Natural killer cell (primary cell): ENCODE measurements around the gene SDE2. TPM values are rescaled to one million over a fixed set of nuclear protein-coding genes. Genes with fewer than 3 reads are reported as not detected.

Experiments used
- ATAC-seq, 3 donors: fragments of 150-1000 bp in 2 of 3; fragments of 200-7000 bp in 1 of 3; cut with Tn5 transposase; 1 replicate in 1 of 3; 2 replicates in 2 of 3; pipeline ENCODE4 v1.10.0; 2021; ENCODE audit warnings: mild to moderate bottlenecking in 2 of 3, moderate library complexity in 2 of 3
- DNase-seq, 2 donors: peaks; one replicate each; pipeline versions ENCODE4 v3.0.0 to v3.0.0-alpha.2; 2013 to 2021; ENCODE audit warnings: mixed read lengths in 1 of 2
- H3K27ac ChIP-seq: one replicate; pipeline ENCODE4 v1.5.1; 2013; ENCODE audit warnings: mild to moderate bottlenecking, low read length
- H3K27me3 ChIP-seq: one replicate; pipeline ENCODE4 v1.6.1; 2013; ENCODE audit warnings: low read length; ENCODE audit not compliant: control insufficient read depth, insufficient read depth
- H3K36me3 ChIP-seq: one replicate; pipeline ENCODE4 v1.6.1; 2013; ENCODE audit warnings: low read length; ENCODE audit not compliant: control insufficient read depth, insufficient read depth
- H3K4me1 ChIP-seq: one replicate; pipeline ENCODE4 v1.6.1; 2013; ENCODE audit warnings: low read length; ENCODE audit not compliant: control insufficient read depth, insufficient read depth
- H3K4me3 ChIP-seq: one replicate; pipeline ENCODE4 v1.5.1; 2013; ENCODE audit warnings: low read length
- H3K9me3 ChIP-seq: one replicate; pipeline ENCODE4 v1.6.1; 2013; ENCODE audit warnings: low read length; ENCODE audit not compliant: control insufficient read depth, insufficient read depth
- H3K27ac Mint-ChIP-seq, 2 donors: one replicate each; pipeline ENCODE4 v1.8.0; 2022; ENCODE audit warnings: mild to moderate bottlenecking in 2 of 2, mixed read lengths in 2 of 2, moderate library complexity in 1 of 2
- H3K27me3 Mint-ChIP-seq, 2 donors: one replicate each; pipeline ENCODE4 v1.8.0; 2022; ENCODE audit warnings: low read depth in 2 of 2, mixed read lengths in 2 of 2
- H3K36me3 Mint-ChIP-seq: one replicate; pipeline ENCODE4 v1.8.0; 2022; ENCODE audit warnings: mixed read lengths
- H3K4me1 Mint-ChIP-seq, 2 donors: one replicate each; pipeline ENCODE4 v1.8.0; 2022; ENCODE audit warnings: mixed read lengths in 2 of 2
- H3K4me3 Mint-ChIP-seq: one replicate; pipeline ENCODE4 v1.8.0; 2022; ENCODE audit warnings: mild to moderate bottlenecking, moderate library complexity, mixed read lengths
- H3K9me3 Mint-ChIP-seq, 2 donors: one replicate each; pipeline ENCODE4 v1.8.0; 2022; ENCODE audit warnings: mixed read lengths in 2 of 2
- WGBS: methylation state at CpG from one replicate; pipeline ENCODE4 v1.1.7; 2013; ENCODE audit warnings: missing lambda C conversion rate; ENCODE audit not compliant: insufficient coverage; 5-methylcytosine and 5-hydroxymethylcytosine counted together
- intact Hi-C: fragments of 100-400 bp; cut with micrococcal nuclease; formaldehyde crosslinking; loops from one replicate; pipeline ENCODE4 v1.14.2; 2022
- total RNA-seq, 4 donors: library from RNA; stranded (reverse); fragments of 120-200 nt in 1 of 4; gene quantifications; one replicate each; pipeline versions ENCODE4 v1.2.3 to v1.2.4, GENCODE V29; 2013 to 2022
- TF ChIP-seq, protein P1 (sequence below): fragments of 200-600 bp; IDR thresholded peaks from one replicate; pipeline ENCODE4 v1.8.0; 2022; ENCODE audit warnings: antibody characterized with exemption

Gene SDE2
- total RNA-seq, 3 donors from 2014 or later (not counting 1 experiment from before 2014, with no cell fraction given) = 52.5 to 62.7 (median 53.6) TPM

DNA sequence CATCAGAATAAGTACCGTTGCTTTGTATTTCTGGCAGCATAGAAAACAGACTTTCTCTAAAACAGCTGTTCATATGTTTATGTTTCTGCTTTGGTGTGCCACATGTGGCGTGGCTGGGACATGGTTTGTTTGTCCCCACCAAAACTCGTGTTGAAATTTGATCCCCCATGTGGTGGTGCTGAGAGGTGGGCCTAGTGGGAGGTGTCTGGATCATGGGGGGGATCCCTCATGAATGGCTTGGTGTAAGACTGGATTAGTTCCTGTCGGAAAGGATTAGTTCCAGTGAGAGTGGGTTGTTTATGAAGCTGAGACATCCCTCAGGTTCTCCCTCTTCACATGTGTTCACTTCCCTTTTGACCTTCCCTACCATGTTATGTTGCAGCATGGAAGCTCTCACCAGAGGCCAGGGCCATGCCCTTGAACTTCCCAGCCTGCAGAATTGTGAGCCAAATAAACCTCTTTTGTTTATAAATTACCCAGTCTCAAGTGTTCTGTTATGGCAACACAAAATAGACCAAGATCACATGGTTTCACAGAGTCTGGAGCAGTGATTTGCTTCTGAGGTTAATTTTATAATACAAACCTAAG is 45.5 kb upstream of the SDE2 start:
- Mint-ChIP-seq H3K4me3 (no peak overlapping the region), H3K36me3 (no peaks in the 10 kb centered on the region), H3K27me3 (peaks cover 0 to 2% of the 10 kb centered on the region in 2 donors), H3K27ac (no peak overlapping the region), H3K4me1 (no peaks in the 10 kb centered on the region), H3K9me3 (no peaks in the 10 kb centered on the region)
- Histone ChIP-seq H3K4me1 (no peaks in the 10 kb centered on the region), H3K9me3 (no peaks in the 10 kb centered on the region), H3K4me3 (no peak overlapping the region), H3K36me3 (no peaks in the 10 kb centered on the region), H3K27ac (no peak overlapping the region), H3K27me3 (no peaks in the 10 kb centered on the region)
- intact Hi-C loops = no loop called here
- ATAC-seq = no peak
- WGBS = 89% methylated on average over 3 of the region's 4 CpGs
- DNase-seq = no peak
- TF ChIP-seq, protein P1, sequence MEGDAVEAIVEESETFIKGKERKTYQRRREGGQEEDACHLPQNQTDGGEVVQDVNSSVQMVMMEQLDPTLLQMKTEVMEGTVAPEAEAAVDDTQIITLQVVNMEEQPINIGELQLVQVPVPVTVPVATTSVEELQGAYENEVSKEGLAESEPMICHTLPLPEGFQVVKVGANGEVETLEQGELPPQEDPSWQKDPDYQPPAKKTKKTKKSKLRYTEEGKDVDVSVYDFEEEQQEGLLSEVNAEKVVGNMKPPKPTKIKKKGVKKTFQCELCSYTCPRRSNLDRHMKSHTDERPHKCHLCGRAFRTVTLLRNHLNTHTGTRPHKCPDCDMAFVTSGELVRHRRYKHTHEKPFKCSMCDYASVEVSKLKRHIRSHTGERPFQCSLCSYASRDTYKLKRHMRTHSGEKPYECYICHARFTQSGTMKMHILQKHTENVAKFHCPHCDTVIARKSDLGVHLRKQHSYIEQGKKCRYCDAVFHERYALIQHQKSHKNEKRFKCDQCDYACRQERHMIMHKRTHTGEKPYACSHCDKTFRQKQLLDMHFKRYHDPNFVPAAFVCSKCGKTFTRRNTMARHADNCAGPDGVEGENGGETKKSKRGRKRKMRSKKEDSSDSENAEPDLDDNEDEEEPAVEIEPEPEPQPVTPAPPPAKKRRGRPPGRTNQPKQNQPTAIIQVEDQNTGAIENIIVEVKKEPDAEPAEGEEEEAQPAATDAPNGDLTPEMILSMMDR = no peak

DNA sequence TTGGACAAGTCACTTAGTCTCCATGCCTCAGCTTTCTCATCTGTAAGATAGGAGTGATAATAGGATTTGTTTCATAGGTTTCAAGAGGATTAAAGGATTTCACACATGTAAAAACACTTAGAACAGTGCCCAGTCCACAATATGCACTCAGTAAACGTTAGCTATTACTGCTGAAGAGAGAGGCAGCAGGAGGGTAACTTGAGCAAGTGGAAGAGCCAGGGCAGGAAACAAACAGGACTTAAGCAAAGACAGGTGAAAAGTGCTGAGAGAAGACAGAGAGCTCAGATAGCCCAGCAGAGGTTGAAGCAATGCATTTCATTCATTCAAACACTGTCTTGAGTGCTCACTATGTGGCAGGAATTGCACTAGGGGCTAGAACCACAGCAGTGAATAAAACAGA is 42.3 kb upstream of the SDE2 start:
- Mint-ChIP-seq H3K4me3 (no peak overlapping the region), H3K9me3 (no peaks in the 10 kb centered on the region), H3K36me3 (no peaks in the 10 kb centered on the region), H3K27me3 (peaks cover 0 to 2% of the 10 kb centered on the region in 2 donors), H3K4me1 (no peaks in the 10 kb centered on the region), H3K27ac (no peak overlapping the region)
- Histone ChIP-seq H3K9me3 (no peaks in the 10 kb centered on the region), H3K27ac (no peak overlapping the region), H3K36me3 (no peaks in the 10 kb centered on the region), H3K4me1 (no peaks in the 10 kb centered on the region), H3K4me3 (no peak overlapping the region), H3K27me3 (no peaks in the 10 kb centered on the region)
- 80% methylated on average over 1 of the region's 1 CpG for WGBS
- intact Hi-C loops = no loop called here
- no peak for DNase-seq
- no peak for ATAC-seq
- TF ChIP-seq, protein P1 = no peak

DNA sequence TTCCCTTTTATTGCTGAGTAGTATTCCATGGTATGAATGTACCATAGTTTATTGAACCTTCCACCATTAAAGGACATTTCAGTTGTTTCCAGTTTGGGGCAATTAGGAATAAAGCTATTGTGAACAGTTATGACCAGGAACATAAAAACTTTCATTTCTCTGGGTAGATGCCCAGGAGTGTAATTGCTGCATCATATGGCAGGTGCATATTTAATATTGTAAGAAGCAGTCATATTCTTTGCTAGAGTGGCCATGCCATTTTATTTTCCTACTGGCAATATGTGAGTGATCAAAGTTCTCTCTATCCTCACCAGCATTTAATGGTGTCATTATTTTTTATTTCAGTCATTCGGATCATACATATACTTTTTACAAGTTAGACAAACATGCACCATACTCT is 39.5 kb upstream of the SDE2 start:
- Histone ChIP-seq H3K27ac (no peak overlapping the region), H3K36me3 (no peaks in the 10 kb centered on the region), H3K27me3 (no peaks in the 10 kb centered on the region), H3K4me3 (no peak overlapping the region), H3K9me3 (no peaks in the 10 kb centered on the region), H3K4me1 (peaks cover 3% of the 10 kb centered on the region)
- TF ChIP-seq, protein P1 = no peak
- Mint-ChIP-seq H3K9me3 (no peaks in the 10 kb centered on the region), H3K27ac (no peak overlapping the region), H3K4me1 (no peaks in the 10 kb centered on the region), H3K36me3 (no peaks in the 10 kb centered on the region), H3K4me3 (no peak overlapping the region), H3K27me3 (peaks cover 0 to 2% of the 10 kb centered on the region in 2 donors)
- intact Hi-C loops = no loop called here
- no CpG with 5 or more reads among the region's 1 CpG for WGBS
- DNase-seq = no peak
- no peak for ATAC-seq

DNA sequence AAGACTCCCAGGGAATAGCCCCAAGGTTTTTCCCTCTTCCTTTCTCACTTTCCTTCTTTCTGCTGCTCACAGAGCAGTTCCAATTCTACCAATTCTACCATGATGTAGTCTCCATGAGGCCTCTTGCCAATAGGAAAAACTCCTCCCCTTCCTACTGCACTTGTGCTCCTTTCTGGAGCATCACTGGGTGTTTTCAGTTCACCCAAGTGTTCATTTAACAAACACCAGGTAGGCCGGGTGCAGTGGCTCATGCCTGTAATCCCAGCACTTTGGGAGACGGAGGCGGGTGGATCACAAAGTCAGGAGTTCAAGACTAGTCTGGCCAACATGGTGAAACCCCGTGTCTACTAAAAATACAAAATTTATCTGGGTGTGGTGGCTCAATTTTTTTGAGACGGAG is 36.8 kb upstream of the SDE2 start:
- Mint-ChIP-seq H3K36me3 (no peaks in the 10 kb centered on the region), H3K27me3 (peaks cover 0 to 2% of the 10 kb centered on the region in 2 donors)

More for the DNA sequence above, 36.8 kb upstream of the SDE2 start:
- H3K4me3 ChIP-seq = no peak overlapping the region
- H3K27ac ChIP-seq = no peak overlapping the region
- DNase-seq (no peak), ATAC-seq (no peak)
- no peaks in the 10 kb centered on the region for H3K36me3 ChIP-seq
- no peaks in the 10 kb centered on the region for H3K27me3 ChIP-seq
- intact Hi-C loops = no loop called here
- 90% methylated on average over 5 of the region's 5 CpGs for WGBS
- no peaks in the 10 kb centered on the region for H3K9me3 ChIP-seq
- no peaks in the 10 kb centered on the region for H3K9me3 Mint-ChIP-seq
- H3K4me1 ChIP-seq = peaks cover 3% of the 10 kb centered on the region
- no peak overlapping the region for H3K27ac Mint-ChIP-seq
- no peak overlapping the region for H3K4me3 Mint-ChIP-seq
- no peaks in the 10 kb centered on the region for H3K4me1 Mint-ChIP-seq
- TF ChIP-seq, protein P1 = no peak
